ENCODE measurements around the gene ITIH2.

The ITIH2 gene

DNA sequence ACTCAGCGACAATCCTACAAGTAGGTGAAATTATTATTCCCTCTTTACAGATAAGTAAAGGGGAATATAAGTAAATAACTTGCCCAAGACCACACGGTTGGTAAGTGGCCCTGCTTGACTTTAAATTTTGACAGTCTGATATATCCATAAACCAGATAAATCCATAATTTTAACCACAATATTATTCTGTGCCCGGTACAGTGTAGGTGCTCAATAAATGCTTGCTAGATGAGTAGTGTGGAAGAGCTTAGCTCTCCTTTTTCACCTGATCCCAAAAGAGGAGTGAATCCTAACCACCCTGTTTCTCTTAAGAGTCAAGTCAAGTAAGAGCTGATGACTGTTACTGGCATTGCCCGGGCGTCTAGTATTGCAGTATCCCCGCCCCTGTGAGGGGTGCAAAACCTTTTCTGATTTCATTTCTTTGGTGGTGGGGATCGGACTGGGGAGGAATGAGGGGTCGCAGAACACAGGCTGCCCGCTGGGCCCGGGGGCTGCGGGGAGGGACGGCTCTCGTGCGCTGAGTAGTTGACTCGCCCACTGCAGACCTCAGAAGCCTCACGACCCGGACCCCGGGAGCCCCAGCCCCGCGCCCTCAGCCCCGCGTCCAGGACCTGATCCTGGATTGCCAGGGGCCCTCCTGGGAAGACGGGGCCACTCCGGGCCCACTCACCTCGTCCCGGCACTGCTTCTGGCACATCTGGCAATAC lies 84.2 kb downstream of the ITIH2 start:
- DNase-seq = no peak
- H3K27me3 ChIP-seq (replicated peaks) = no peaks in the 10 kb centered on the region
- in situ Hi-C loops (cut with HindIII; ENCODE audit: low pct_ligation_motif_present, low sequenced_read_pairs) = no loop called here

DNA sequence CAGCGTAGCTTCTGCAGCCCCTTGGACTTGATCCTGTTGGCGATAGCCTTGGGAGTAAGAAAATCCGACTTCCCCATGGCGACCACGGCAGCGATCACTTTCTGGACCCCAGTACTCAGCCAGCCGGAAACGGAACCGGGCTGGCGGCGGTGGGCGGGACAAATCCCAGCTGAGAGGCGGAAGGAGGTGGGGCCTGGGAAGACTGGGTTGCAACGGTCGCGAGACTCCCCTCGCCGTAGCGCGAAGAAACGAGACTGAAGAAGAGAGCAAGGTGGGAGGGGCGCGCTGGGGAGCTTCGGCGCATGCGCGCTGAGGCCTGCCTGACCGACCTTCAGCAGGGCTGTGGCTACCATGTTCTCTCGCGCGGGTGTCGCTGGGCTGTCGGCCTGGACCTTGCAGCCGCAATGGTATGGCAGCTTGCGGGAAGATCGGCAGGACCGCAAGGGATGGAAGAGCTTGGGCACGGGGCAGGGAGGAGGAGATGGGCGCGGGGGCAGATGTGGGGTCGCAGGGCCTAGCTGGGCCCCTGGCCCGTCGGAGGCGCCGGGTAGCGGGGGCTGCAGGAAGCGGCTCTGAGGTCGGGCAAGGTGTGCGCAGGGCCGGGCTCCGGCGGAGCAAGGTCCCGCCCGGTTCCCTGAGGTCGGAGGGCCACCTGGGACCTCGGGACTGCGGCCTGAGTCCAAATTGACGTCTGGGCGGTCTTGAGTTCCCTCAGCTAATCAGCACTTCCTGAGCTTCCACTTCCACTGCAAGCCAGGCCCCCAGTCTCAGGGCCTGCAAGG lies 84.9 kb downstream of the ITIH2 start, which contains the start of the genes ATP5F1C and KIN:
ATP5F1C (plus strand) TSS at position 321 of the 782 bp plus-strand sequence; CDS start at position 352, 31 bp downstream.
KIN (minus strand) TSS at position 137 of the 782 bp plus-strand sequence; CDS start at position 77, 60 bp downstream.
- in situ Hi-C loops (cut with HindIII; ENCODE audit: low pct_ligation_motif_present, low sequenced_read_pairs) = no loop called here
- peak within 1 kb of the TSS; percentile 92 for H3K4me3 ChIP-seq (ENCODE audit: low read depth, low read length)
- DNase-seq = peak; percentile 96
- peak within 1 kb of the TSS; percentile 78 for H3K27ac ChIP-seq
- TF ChIP-seq, protein P1, sequence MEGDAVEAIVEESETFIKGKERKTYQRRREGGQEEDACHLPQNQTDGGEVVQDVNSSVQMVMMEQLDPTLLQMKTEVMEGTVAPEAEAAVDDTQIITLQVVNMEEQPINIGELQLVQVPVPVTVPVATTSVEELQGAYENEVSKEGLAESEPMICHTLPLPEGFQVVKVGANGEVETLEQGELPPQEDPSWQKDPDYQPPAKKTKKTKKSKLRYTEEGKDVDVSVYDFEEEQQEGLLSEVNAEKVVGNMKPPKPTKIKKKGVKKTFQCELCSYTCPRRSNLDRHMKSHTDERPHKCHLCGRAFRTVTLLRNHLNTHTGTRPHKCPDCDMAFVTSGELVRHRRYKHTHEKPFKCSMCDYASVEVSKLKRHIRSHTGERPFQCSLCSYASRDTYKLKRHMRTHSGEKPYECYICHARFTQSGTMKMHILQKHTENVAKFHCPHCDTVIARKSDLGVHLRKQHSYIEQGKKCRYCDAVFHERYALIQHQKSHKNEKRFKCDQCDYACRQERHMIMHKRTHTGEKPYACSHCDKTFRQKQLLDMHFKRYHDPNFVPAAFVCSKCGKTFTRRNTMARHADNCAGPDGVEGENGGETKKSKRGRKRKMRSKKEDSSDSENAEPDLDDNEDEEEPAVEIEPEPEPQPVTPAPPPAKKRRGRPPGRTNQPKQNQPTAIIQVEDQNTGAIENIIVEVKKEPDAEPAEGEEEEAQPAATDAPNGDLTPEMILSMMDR (IDR thresholded peaks at IDR 0.05; ENCODE audit: low read depth, low read length, missing control alignments) = no peak
- no peaks in the 10 kb centered on the region for H3K36me3 ChIP-seq (replicated peaks)
- H3K27me3 ChIP-seq (replicated peaks) = no peaks in the 10 kb centered on the region

More for the DNA sequence above, 84.2 kb downstream of the ITIH2 start:
- Histone ChIP-seq H3K36me3 (replicated peaks) (no peaks in the 10 kb centered on the region), H3K27ac (peak overlapping the region; percentile 78), H3K4me3 (ENCODE audit: low read depth, low read length) (peak overlapping the region; percentile 92)
- TF ChIP-seq, protein P1 (IDR thresholded peaks at IDR 0.05; ENCODE audit: low read depth, low read length, missing control alignments) = no peak

DNA sequence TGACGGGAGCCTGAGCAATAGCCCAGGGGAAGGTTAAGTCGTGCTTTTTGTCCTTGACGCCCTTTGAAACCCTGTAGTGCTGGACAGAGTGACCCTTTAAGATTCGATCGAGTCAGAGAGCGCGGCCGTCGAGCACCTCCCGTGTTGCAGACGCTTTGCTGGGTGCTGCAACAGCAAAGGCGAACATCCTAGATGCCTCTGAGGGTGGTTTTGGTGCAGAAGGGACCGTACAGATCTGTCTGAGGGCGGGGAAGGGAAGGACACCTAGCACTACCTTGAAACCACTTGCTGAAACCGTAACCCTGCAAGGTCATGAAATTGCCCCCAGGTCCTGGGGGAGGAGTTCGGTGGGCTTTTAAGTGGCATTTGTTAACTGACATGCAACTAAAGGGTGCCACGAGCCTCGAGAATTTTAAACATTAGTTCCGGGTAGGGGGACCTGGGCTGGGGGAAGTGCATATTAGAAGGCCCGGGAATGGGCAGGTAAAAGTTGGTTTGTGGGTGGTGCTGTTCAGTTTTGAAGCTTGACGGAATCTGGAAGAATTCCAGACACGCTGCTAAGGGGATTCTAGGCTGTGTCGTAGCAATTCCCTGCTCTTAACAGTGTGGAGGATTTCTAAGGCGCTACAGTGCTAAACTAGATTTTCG lies 85.6 kb downstream of the ITIH2 start:
- no peaks in the 10 kb centered on the region for H3K36me3 ChIP-seq (replicated peaks)
- no peaks in the 10 kb centered on the region for H3K27me3 ChIP-seq (replicated peaks)
- in situ Hi-C loops (cut with HindIII; ENCODE audit: low pct_ligation_motif_present, low sequenced_read_pairs) = no loop called here
- TF ChIP-seq, protein P1 (IDR thresholded peaks at IDR 0.05; ENCODE audit: low read depth, low read length, missing control alignments) = no peak
- DNase-seq = no peak
- peak overlapping the region; percentile 78 for H3K27ac ChIP-seq
- H3K4me3 ChIP-seq (ENCODE audit: low read depth, low read length) = peak overlapping the region; percentile 92

DNA sequence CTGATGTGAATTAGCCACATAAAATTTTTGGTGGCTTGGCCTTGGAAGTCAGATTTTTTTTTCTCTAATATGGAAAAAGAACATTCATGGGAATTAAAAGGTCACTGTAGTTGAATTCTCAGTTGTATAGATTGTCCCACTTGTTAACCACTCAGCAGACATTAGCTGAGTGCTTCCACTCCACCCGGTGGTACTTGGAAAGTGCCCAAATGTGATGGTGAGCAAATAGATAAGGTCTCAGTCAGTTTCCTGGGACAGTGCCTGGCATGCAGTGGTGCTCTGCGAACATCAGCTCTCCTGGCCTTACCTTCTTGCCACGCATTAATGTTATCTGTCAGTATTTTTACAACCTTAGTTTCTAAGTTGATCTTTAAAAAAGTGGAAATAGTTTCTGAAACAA lies 86.3 kb downstream of the ITIH2 start:
- TF ChIP-seq, protein P1 (IDR thresholded peaks at IDR 0.05; ENCODE audit: low read depth, low read length, missing control alignments) = no peak
- no peaks in the 10 kb centered on the region for H3K36me3 ChIP-seq (replicated peaks)
- H3K4me3 ChIP-seq (ENCODE audit: low read depth, low read length) = peak overlapping the region; percentile 92
- in situ Hi-C loops (cut with HindIII; ENCODE audit: low pct_ligation_motif_present, low sequenced_read_pairs) = no loop called here
- no peak overlapping the region for H3K27ac ChIP-seq
- no peaks in the 10 kb centered on the region for H3K27me3 ChIP-seq (replicated peaks)
- DNase-seq = peak; percentile 43

DNA sequence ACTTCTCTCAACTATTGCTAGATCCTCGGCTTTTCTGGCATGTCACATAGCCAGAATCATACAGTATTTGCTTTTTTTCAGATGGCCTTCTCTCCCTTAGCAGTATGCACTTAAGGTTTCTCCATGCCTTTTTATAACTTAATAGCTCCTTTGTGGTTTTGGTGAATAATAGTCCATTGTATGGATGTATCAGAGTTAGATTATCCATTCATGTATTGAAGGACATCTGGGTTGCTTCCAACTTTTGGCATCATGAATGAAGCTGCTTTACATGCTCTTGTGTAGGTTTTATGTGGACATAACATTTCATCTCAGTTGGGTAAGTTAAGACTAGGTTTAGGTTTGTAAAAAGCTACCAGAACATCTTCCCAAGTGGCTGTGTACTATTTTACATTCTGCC lies 89.4 kb downstream of the ITIH2 start:
- DNase-seq = no peak
- TF ChIP-seq, protein P1 (IDR thresholded peaks at IDR 0.05; ENCODE audit: low read depth, low read length, missing control alignments) = no peak
- in situ Hi-C loops (cut with HindIII; ENCODE audit: low pct_ligation_motif_present, low sequenced_read_pairs) = no loop called here
- H3K4me3 ChIP-seq (ENCODE audit: low read depth, low read length) = no peak overlapping the region
- no peak overlapping the region for H3K27ac ChIP-seq
- no peaks in the 10 kb centered on the region for H3K27me3 ChIP-seq (replicated peaks)
- peaks cover 7% of the 10 kb centered on the region for H3K36me3 ChIP-seq (replicated peaks)
